HG02885 (cell line): ENCODE data around the gene EPHB4.
"Not testable (repeated sequence)": the region's sequence is repeated elsewhere in the genome, so short reads cannot be mapped to it uniquely, and the experiment has no call there.

Source experiments
- ATAC-seq: cut with Tn5 transposase; IDR thresholded peaks from one replicate; pipeline ENCODE4 v1.9.1; 2021; ENCODE audit warnings: mild to moderate bottlenecking; ENCODE audit not compliant: unreplicated experiment, poor library complexity

Gene EPHB4

DNA sequence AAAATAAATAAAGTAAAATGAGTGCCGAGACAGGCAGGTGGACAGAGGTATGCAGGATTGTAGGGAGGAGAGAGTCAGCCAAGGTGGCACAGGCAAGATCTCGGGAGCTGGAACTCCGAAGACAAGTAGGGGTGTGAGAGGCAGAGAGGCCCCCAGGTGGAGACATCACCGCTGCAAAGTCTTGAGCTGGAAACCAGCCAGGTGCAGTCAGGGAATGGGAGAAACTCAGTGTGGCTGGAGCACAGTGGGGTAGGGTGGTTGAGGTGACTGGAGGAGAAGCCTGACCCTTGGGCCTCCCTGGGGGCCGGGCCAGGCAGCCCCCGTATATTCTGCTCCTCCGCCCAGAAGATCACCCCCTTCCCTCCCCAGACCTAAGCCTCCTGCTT lies 4.2 kb downstream of the EPHB4 start:
- ATAC-seq, result no peak

DNA sequence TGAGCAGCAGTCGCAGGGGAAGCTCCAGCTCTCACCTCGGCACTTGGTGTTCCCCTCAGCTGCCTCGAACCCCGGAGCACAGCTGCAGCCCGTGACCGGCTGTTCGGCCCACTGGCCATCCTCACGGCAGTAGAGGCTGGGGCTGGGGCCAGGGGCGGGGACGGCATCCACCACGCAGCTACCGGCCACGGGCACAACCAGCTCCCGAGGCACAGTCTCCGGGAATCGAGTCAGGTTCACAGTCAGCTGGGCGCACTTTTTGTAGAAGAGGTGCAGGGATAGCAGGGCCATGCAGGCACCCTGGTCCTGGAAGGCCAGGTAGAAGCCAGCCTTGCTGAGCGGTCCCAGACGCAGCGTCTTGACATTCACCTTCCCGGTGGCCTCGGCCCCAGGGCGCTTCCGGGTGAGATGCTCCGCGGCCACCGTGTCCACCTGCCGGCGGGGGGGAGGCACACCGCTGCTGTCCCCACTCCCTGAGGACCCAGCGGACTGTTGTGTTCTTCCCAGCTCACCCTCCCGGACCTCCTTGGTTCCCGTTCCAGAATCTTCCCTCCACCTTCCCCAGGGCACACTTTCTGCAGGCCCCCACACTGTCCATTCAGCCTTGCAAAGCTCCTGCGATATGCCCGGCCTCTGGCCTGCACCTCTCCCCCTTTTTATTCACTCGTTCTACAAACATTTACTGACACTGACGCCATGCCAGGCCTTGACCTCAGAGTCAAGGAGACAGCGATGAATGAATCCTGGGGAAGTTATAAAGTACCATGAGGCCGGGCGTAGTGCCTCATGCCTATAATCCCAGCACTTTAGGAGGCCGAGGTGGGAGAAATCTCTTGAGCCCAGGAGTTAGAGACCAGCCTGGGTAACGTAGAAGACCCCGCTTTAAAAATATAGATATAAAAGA lies 4.8 kb downstream of the EPHB4 start:
- no peak for ATAC-seq

- no peak for ATAC-seq
Observed at GRCh38 chr7:100819586-100819985, 7.7 kb downstream of the EPHB4 start.

- ATAC-seq, result no peak
Observed at GRCh38 chr7:100818825-100819224, 8.5 kb downstream of the EPHB4 start.

DNA sequence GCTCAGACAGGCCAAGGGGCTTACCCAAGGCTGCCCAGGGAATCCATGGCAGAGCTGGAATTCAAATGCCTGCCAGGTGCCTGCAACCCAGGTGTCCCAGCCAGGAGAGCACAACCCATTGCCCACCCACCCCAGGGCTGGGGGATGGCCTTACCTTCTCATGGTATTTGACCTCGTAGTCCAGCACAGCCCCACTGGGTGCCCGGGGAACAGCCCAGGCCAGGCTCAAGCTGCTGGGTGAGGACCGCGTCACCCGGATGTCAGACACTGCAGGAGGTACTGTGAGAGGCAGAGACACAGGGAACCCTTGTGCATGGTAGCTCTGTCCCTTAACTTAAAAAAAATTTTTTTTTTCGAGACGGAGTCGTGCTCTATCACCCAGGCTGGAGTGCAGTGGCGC lies 9.0 kb downstream of the EPHB4 start:
- no peak for ATAC-seq

DNA sequence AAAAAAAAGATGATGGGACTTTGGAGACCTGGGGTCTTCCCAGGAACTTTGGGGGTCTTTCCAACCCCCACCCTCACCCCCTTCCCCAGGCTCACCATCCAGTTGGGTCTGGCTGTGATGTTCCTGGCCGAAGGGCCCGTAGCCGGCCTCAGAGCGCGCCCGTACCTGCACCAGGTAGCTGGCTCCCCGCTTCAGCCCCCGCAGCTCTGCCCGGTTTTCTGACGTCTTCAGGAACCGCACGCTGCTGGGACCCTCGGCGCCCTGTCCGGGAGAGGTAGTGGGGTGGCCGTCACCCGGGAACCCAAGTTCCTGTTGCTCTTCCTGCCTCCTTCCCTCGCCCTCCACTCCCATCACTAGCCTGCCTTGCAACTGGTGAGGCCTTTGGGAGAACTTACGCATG lies 10.2 kb downstream of the EPHB4 start:
- ATAC-seq, result no peak

DNA sequence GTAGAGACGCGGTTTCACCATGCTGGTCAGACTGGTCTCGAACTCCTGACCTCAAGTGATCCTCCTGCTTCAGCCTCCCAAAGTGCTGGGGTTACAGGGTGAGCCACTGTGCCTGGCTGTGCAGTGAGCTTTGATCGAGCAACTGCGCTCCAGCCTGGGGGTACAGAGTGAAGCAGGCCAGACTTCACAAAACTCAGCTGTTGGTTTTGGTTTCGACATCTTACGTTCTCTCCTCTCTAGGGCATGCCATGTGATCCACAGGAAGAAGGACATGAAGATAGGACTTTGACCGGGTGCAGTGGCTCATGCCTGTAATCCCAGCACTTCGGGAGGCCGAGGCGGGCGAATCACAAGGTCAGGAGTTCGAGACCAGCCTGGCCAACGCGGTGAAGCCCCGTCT lies 10.8 kb downstream of the EPHB4 start:
- not testable (repeated sequence) for ATAC-seq

DNA sequence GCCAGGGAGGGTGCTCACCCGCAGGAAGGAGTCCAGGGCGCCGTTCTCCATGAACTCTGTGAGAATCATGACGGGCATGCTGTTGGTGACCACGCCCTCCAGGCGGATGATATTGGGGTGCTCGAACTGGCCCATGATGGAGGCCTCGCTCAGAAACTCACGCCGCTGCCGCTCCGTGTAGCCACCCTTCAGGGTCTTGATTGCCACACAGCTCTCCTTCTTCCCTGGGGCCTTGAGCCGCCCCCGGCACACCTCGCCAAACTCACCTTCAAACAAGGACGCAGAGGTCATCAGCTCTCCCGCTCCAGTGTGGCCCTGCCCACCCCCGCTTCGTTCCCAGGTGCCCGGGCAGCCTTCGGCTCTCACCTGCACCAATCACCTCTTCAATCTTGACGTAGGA lies 14.6 kb downstream of the EPHB4 start:
- no peak for ATAC-seq

DNA sequence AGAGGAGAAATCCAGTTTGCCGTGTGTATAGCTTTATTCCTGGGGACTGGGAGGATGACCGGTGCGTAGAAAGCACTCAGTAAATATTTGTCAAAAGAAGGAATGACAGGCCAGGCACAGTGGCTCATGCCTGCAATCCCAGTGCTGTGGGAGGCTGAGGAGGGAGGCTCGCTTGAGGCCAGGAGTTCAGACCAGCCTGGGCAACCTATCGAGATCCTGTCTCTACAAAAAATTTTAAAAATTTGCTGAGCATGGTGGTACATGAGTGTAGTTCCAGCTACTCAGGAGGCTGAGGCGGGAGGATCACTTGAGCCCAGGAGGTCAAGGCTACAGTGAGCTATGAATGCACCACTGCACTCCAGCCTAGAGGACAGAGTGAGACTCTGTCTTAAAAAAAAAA lies 15.8 kb downstream of the EPHB4 start:
- ATAC-seq, result no peak

DNA sequence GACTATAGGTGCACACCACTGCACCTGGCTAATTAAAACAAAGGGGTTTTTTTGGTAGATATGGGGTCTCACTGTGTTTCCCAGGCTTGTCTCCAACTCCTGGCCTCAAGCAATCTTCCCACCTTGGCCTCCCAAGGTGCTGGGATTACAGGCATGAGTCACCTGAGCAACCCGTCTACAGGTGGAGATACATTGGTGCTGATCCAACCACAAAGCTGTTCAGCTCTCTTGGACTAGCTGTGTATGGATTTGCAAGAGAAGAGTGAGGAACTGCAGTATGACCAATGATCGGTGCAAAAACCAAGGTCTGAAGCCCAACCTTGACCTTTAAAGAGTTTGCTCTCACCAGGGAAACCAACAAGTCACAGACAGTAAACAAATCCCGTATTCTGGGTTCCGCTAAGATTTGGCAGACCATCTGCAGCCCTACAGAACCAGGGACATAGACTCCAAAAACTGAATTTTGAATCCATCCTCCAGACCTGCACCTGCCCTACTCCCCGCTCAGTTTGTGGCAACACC lies 18.9 kb downstream of the EPHB4 start:
- ATAC-seq, result no peak

- not testable (repeated sequence) for ATAC-seq
Observed at GRCh38 chr7:100806883-100807282, 20.4 kb downstream of the EPHB4 start.

- no peak for ATAC-seq
Observed at GRCh38 chr7:100806276-100806675, 21.0 kb downstream of the EPHB4 start.

DNA sequence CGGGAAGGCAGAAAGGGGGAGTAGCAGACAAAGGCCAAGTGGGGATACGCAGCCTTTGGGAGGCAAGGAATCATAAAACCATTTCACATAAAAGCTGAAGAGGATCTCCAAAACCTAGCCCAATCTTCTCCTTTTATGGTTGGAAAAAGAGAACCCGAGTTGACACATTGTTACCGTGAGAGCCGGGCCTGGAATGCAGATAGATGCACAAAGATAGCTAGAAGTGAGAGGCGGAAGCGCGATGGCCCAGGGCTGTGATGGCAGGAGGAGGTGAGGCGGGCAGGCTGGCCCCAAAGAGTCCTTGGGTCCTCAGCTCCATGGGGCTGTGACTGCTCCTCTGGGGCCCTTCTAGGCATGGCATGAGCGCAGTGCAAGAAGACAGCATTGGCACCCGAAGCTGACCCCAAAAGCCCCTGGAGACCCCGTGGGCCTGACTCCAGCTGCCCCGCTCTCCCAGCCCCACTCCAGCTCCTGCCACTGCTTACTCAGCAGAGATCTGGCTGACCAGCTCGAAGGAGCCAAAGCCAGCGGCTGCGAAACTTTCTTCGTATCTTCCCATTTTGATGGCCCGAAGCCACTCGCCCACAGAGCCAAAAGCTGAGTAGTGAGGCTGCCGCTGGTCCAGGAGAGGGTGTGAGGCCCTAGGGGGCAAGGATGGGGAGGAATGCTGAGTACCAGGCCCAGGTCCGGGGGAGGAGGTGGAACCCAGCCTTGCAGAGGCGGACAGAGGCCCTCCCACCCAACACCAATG lies 22.5 kb downstream of the EPHB4 start:
- no peak for ATAC-seq

- ATAC-seq, result peak; percentile 94
Observed at GRCh38 chr7:100803398-100804161, 23.7 kb downstream of the EPHB4 start.

GRCh38 chr7:100802951-100803350 lies 24.4 kb downstream of the EPHB4 start:
- no peak for ATAC-seq

- ATAC-seq, result no peak
Observed at GRCh38 chr7:100801833-100802568, 25.3 kb downstream of the EPHB4 start.

GRCh38 chr7:100799037-100799896 lies 28.1 kb downstream of the EPHB4 start:
- ATAC-seq, result no peak

GRCh38 chr7:100794741-100795140 lies 32.6 kb downstream of the EPHB4 start:
- ATAC-seq, result no peak
